Measurements from ENCODE around the gene TMCO4. TPM values are rescaled to one million over a fixed set of nuclear protein-coding genes. Genes with fewer than 3 reads are reported as not detected.

Gene TMCO4
- 10 to 100 TPM; 22.5 to 26.2 (median 23.8) TPM for total RNA-seq

DNA sequence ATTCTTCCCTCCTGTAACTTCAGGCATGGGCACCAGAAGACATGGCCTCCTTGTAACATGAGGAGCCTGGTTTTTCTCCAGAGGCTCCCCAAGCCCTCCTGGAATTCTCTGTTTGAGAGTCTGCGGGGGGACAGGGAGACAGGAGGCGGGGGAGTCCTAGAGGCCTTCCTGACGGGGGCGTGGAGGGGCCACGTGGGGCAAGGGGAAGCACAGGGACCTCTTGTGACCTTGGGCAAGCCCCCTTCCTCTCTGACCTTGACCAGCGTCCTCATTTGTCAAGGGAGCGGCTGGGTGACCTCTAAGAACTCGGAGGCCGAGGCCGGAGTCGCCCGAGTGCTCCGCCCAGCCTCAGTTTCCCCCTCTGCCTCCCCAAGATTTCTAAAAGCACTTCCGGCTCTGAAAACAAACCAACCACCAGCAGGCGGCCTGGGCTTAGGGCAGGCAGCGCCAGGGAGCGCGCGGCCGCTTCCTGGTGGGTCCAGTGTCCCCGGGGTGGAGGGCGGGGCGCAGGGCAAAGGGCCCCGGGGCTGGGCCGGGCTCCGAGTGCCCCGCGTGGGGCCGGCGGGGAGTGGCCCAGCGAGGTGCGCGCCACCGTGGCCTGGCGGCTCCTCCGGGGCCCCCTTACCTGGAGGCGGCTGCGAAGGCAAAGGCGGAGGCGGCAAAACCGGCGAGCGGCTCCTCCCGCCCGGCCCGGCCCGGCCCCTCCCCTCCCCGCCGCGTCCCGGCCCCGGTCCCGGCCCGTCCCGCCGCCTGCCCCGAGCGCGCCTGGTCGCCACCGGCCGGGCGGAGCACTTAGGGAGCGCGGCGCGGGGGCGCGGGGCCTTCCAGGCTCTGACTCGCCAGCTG, at the start of gene TMCO4:
Gene TMCO4 (minus strand): TSS at position 687 of the 846 bp plus-strand sequence. CDS start 19,158 bp downstream, outside the sequence.
- TF ChIP-seq, protein P1, sequence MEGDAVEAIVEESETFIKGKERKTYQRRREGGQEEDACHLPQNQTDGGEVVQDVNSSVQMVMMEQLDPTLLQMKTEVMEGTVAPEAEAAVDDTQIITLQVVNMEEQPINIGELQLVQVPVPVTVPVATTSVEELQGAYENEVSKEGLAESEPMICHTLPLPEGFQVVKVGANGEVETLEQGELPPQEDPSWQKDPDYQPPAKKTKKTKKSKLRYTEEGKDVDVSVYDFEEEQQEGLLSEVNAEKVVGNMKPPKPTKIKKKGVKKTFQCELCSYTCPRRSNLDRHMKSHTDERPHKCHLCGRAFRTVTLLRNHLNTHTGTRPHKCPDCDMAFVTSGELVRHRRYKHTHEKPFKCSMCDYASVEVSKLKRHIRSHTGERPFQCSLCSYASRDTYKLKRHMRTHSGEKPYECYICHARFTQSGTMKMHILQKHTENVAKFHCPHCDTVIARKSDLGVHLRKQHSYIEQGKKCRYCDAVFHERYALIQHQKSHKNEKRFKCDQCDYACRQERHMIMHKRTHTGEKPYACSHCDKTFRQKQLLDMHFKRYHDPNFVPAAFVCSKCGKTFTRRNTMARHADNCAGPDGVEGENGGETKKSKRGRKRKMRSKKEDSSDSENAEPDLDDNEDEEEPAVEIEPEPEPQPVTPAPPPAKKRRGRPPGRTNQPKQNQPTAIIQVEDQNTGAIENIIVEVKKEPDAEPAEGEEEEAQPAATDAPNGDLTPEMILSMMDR (IDR thresholded peaks at IDR 0.05; ENCODE audit: low read depth): no peak

DNA sequence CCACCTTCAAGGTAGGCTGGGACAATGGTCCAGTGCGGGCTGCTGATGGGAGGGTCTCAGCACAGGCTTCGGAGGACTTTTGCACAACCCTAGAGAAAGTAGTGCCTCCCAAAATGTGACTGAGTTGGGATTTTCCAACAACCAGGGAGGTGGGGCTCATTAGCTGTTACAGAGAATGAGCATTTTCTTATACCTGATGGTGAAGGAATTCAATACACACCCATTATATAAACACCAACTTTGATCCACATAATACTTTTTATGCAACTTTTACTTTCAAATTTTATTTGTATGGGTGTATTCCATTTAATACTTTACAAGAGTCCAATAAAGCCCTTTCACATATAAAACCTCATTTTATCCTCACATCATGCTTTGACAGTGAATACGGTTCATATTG, 46.6 kb upstream of the TMCO4 start:
- TF ChIP-seq, protein P1 (IDR thresholded peaks at IDR 0.05; ENCODE audit: low read depth): no peak

DNA sequence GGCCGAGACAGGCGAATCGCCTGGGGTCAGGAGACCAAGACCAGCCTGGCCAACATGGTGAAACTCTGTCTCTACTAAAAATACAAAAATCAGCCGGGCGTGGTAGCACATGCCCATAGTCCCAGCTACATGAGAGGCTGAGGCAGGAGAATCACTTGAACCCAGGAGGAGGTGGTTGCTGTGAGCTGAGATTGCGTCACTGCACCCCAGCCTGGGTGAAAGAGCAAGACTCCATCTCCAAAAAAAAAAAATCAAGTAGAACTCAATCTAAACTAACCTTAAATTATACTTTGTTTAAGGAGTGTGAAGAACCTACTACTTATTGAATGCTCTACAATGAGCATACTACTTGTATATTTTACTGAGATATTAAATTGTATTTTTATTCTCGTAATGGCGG, 45.8 kb upstream of the TMCO4 start:
- TF ChIP-seq, protein P1 (IDR thresholded peaks at IDR 0.05; ENCODE audit: low read depth): no peak

DNA sequence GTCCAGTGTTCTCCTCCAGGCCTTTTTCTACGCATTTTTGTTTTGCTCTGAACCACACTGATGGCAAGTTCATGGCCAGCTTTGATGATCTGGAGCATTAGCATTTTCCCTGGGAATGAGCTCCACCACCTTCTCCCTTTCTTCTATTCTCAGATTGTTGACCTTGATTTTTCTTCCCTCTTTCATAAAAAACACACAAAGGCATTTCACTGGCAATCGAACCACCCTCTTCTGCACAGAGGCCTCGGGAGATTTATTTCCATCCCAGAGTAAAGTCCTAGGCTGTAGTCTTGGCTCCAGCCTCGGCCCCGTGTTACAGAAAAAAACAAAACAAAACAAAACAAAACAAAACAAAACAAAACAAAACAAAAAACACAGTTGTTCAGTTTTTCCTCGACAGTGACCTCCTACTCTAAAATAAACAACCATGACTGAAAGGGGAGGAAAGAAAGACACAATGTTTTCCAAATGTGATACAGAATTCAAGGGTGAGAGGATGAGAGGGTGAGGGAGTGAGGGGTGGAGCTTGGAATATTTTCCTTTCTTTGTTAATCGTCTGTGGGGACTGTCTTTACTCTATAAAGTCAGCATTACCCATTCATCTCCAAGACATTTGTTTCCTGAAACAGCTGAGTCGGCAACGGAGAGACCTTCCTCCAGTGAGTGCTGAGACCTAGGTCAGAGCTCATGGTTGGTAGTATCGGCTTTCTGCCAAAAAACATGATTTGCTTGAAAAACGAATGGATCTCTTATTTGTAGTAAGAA, 45.2 kb upstream of the TMCO4 start:
- TF ChIP-seq, protein P1 (IDR thresholded peaks at IDR 0.05; ENCODE audit: low read depth): no peak

DNA sequence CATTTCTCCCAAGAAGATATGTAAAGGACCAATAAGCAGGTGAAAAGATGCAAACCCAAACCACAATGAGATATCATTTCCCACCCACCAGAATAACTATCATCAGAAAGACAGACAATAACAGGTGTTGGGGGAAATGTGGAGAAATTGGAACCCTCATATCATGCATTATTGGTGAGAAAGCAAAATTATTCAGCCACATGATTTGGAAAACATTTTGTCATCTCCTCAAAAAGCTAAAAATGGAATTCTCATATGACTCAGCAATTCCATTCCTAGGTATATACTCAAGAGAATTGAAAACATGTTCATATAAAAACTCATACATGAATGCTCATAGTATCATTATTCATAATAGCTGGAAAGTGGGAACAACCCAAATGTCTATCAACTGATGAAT, 40.5 kb upstream of the TMCO4 start:
- TF ChIP-seq, protein P1 (IDR thresholded peaks at IDR 0.05; ENCODE audit: low read depth): no peak

DNA sequence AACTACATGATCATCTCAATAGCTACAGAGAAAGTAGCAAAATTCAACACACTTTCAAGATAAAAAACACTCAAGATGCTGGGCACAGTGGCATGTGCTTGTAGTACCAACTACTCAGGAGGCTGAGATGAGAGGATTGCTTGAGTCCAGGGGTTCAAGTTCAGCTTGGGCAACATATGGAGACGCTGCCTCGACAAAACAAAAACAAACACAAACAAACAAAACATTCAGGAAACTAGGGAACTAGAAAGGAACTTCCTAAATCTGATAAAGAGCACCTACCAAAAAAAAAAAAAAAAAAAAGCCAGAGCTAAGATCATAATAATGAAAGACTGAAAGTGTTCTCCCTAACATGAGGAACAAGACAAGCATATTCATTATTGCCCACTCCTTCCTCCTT, 38.1 kb upstream of the TMCO4 start:
- TF ChIP-seq, protein P1 (IDR thresholded peaks at IDR 0.05; ENCODE audit: low read depth): no peak

DNA sequence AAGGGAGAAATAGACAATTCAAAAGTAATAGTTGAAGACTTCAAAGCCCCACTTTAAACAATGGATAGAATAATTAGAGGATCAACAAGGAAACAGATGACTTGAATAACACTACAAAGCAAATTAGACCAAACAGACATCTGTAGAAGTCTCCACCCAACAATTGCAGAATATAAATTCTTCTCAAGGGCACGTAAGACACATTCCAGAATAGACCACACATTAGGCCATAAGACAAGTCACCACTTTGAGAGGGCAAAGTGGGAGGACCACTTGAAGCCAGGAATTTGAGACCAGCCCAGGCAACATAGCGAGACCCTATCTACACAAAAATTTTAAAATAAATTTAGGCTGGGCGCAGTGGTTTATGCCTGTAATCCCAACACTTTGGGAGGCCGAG, 35.9 kb upstream of the TMCO4 start:
- TF ChIP-seq, protein P1 (IDR thresholded peaks at IDR 0.05; ENCODE audit: low read depth): no peak

All from subcutaneous adipose tissue (tissue), 4 donors.